22Rv1 (cell line): Measurements from ENCODE around the gene TIE1.

Experiments
- ZFX ChIP-seq: fragments of 450-650 bp; IDR thresholded peaks from 2 replicates; pipeline ENCODE4 v1.6.1; 2017; ENCODE audit warnings: antibody characterized with exemption, borderline replicate concordance
- TF ChIP-seq, protein P1 (sequence below): fragments of 450-650 bp; IDR thresholded peaks from 2 replicates; pipeline ENCODE4 v1.5.1; 2017; ENCODE audit warnings: mild to moderate bottlenecking

DNA sequence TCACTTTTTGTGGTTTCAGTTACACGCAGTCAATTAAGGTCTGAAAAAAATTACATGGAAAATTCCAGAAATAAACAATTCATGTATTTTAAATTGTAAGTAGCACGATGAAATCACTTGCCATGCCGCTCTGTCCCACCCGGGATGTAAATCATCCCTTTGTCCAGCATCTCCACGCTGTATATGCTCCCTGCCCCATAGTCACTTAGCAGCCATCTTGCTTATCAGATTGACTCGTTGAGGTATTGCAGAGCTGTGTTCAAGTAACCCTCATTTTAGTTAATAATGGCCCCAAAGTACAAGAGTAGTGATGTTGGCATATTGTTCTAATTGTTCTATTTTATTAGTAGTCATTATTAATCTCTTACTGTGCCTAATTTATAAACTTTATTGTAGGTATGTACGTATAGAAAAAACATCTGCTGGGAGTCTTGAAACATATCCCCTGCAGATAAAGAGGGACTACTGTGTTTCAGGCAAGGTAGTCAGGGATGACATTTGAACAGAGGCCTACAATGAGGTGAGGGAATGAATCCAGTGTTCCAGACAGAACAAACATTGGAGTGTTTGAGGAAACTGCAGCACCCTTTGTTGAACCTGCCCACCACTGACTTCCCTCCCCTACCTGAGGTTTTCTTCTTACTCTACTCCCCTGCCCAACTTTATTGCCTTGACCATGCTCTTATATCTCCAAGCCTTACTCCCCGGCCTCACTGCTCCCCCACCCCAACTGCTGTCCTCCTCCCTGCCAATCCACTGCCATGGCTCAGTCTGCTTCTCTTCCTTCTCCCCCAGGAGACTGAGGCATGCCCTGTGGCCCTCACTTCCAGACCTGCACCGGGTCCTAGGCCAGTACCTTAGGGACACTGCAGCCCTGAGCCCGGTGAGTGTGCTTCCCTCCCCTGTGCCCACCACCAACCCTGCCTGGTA, 50.9 kb downstream of the TIE1 start:
- TF ChIP-seq, protein P1, sequence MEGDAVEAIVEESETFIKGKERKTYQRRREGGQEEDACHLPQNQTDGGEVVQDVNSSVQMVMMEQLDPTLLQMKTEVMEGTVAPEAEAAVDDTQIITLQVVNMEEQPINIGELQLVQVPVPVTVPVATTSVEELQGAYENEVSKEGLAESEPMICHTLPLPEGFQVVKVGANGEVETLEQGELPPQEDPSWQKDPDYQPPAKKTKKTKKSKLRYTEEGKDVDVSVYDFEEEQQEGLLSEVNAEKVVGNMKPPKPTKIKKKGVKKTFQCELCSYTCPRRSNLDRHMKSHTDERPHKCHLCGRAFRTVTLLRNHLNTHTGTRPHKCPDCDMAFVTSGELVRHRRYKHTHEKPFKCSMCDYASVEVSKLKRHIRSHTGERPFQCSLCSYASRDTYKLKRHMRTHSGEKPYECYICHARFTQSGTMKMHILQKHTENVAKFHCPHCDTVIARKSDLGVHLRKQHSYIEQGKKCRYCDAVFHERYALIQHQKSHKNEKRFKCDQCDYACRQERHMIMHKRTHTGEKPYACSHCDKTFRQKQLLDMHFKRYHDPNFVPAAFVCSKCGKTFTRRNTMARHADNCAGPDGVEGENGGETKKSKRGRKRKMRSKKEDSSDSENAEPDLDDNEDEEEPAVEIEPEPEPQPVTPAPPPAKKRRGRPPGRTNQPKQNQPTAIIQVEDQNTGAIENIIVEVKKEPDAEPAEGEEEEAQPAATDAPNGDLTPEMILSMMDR = no peak
- no peak for TF ChIP-seq ZFX
